Esophagus (tissue), 2 donors: Measurements from ENCODE around the gene ADORA2B. TPM values are rescaled to one million over a fixed set of nuclear protein-coding genes. Genes with fewer than 3 reads are reported as not detected.
"Not testable (repeated sequence)": the region's sequence is repeated elsewhere in the genome, so short reads cannot be mapped to it uniquely, and the experiment has no call there.

Experiments used
- H3K27ac ChIP-seq, 2 donors: one replicate each; pipeline ENCODE4 v1.5.1; 2013; ENCODE audit warnings: low read depth in 2 of 2, mild to moderate bottlenecking in 2 of 2, inconsistent platforms in 1 of 2, low read length in 1 of 2, moderate library complexity in 1 of 2
- H3K27me3 ChIP-seq, 2 donors: one replicate each; pipeline ENCODE4 v1.6.1; 2013; ENCODE audit warnings: low read length in 2 of 2, control low read depth in 1 of 2, mild to moderate bottlenecking in 1 of 2; ENCODE audit not compliant: insufficient read depth in 2 of 2, control insufficient read depth in 1 of 2
- H3K36me3 ChIP-seq, 2 donors: one replicate each; pipeline ENCODE4 v1.6.1; 2013; ENCODE audit warnings: low read length in 1 of 2; ENCODE audit not compliant: control insufficient read depth in 2 of 2, insufficient read depth in 2 of 2
- H3K4me1 ChIP-seq, 2 donors: one replicate each; pipeline ENCODE4 v1.6.1; 2013; ENCODE audit warnings: low read length in 1 of 2; ENCODE audit not compliant: control insufficient read depth in 2 of 2, insufficient read depth in 2 of 2
- H3K4me3 ChIP-seq, 2 donors: one replicate each; pipeline ENCODE4 v1.5.1; 2013; ENCODE audit warnings: low read length in 2 of 2, mild to moderate bottlenecking in 2 of 2, low read depth in 1 of 2, moderate library complexity in 1 of 2
- H3K9me3 ChIP-seq, 2 donors: one replicate each; pipeline ENCODE4 v1.6.1; 2013; ENCODE audit warnings: mild to moderate bottlenecking in 2 of 2, low read depth in 1 of 2, low read length in 1 of 2, moderate library complexity in 1 of 2; ENCODE audit not compliant: control insufficient read depth in 2 of 2, insufficient read depth in 1 of 2
- whole genome bisulfite sequencing, 2 donors: extraction: QIAGEN DNeasy Blood & Tissue Kit; methylation state at CpG; one replicate each; pipeline ENCODE4 v1.1.7; 2013; 5-methylcytosine and 5-hydroxymethylcytosine counted together
- polyA plus RNA-seq, 2 donors: library from polyadenylated mRNA; stranded (reverse); fragments of 200-250 nt; gene quantifications; one replicate each; pipeline ENCODE4 v1.2.3, GENCODE V29; 2013
- donor health status: healthy with polysubstance abuse.
- donor health status: Bipolar disorder and iron deficiency.

Gene ADORA2B
- 10 to 100 TPM in 1 of 2 donors, 1 to 10 TPM in 1; 4.4 to 11.6 TPM for polyA plus RNA-seq

DNA sequence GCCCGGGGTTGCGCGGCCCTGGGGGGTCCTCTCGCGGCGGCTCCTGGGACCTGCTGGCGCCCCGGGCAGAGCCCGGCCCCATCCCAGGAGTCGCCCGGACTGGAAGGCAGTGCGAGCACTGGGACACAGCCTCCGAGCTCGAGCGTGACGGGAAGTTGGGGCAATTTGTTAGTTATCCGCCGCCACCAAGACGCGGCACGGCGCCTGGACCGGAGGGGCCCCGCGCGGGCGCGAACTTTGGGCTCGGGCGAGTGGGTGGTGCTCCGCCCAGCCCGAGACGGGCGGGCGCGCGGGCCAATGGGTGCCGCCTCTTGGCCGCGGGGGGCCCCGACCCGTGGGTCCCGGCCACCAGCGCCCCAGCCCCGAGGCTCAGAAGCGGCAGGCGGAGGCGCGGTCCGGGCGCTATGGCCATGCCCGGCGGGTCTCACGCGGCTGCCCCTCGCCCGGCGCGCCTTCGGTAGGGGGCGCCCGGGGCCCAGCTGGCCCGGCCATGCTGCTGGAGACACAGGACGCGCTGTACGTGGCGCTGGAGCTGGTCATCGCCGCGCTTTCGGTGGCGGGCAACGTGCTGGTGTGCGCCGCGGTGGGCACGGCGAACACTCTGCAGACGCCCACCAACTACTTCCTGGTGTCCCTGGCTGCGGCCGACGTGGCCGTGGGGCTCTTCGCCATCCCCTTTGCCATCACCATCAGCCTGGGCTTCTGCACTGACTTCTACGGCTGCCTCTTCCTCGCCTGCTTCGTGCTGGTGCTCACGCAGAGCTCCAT lies at the start of gene ADORA2B:
Gene ADORA2B (plus strand): TSS at position 372 of the 768 bp plus-strand sequence. CDS start 119 bp downstream, at position 491.
- WGBS, 2 donors: 0 to 1% methylated on average over 65 to 88 of the region's 88 CpGs
- Histone ChIP-seq H3K27me3 (no peaks in the 10 kb centered on the region), H3K9me3 (no peaks in the 10 kb centered on the region), H3K27ac (peak within 1 kb of the TSS; percentile 89 to 93), H3K4me1 (peaks cover 0 to 16% of the 10 kb centered on the region in 2 donors), H3K4me3 (peak within 1 kb of the TSS; percentile 46 to 64), H3K36me3 (no peaks in the 10 kb centered on the region)

DNA sequence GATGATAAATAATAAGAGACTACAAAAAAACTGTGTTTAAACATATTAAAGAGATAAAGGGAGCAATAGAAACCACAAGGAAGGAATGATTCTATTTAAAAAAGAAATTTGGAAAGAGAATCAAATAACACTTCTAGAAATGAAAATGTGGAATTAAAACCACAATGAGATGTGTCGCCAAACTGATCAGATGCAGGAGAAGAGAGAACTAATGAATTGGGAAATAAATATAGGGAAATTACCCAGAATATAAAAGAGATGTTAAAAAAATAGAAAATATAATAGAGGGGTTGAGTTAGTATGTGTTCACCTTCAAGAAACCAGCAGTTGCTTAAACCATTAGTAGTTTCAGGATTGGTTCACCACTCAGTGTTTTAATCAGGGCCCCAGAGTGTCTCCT lies 48.7 kb upstream of the ADORA2B start:
- peaks cover 0 to 2% of the 10 kb centered on the region in 2 donors for H3K4me1 ChIP-seq
- WGBS, 2 donors: 92 to 96% methylated on average over 1 of the region's 1 CpG

GRCh38 chr17:15896834-15897233 lies 48.1 kb upstream of the ADORA2B start:
- Histone ChIP-seq H3K4me3 (no peak overlapping the region), H3K36me3 (no peaks in the 10 kb centered on the region), H3K4me1 (peaks cover 0 to 2% of the 10 kb centered on the region in 2 donors), H3K27ac (no peak overlapping the region), H3K9me3 (no peaks in the 10 kb centered on the region), H3K27me3 (no peaks in the 10 kb centered on the region)
- 90 to 96% methylated on average over 3 of the region's 3 CpGs for WGBS, 2 donors

More for the DNA sequence above, 48.7 kb upstream of the ADORA2B start:
- H3K4me3 ChIP-seq: no peak overlapping the region
- no peaks in the 10 kb centered on the region for H3K9me3 ChIP-seq
- no peak overlapping the region for H3K27ac ChIP-seq
- no peaks in the 10 kb centered on the region for H3K36me3 ChIP-seq
- no peaks in the 10 kb centered on the region for H3K27me3 ChIP-seq

DNA sequence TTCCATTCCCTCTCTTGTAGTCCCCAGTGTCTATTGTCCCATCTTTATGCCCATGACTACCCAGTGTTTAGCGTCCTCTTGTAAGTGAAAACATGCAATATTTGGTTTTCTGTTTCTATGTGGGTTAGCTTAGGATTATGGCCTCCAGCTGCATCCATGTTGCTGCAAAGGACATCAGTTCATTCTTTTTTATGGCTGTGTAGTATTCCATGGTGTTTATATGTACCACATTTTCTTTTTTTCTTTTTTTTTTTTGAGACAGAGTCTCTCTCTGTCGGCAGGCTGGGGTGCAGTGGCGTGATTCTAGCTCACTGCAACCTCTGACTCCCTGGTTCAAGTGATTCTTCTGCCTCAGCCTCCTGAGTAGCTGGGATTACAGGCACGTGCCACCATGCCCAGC lies 45.3 kb upstream of the ADORA2B start:
- H3K4me3 ChIP-seq, H3K27ac ChIP-seq, H3K9me3 ChIP-seq, H3K36me3 ChIP-seq, H3K27me3 ChIP-seq, H3K4me1 ChIP-seq: not testable (repeated sequence)
- WGBS, 2 donors: 96% methylated on average over 4 of the region's 4 CpGs

DNA sequence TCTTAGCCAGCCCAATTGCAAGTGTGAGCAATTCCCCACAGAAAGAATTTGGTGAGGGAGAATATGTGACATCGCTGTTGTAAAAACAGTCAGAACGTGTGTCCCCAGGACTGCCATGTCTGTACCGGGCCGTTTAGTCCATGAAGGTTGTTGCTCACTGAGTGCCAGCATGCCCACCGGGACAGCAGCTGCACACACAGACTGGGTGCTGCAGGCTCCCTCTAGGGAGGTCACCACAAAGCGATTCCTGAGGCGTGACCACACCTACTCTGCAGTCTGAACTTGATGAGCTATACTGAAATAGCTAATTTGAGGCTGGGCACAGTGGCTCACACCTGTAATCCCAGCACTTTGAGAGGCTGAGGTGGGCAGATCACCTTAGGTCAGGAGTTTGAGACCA lies 44.1 kb upstream of the ADORA2B start:
- Histone ChIP-seq H3K4me3 (no peak overlapping the region), H3K9me3 (no peaks in the 10 kb centered on the region), H3K4me1 (no peaks in the 10 kb centered on the region), H3K27ac (no peak overlapping the region), H3K36me3 (no peaks in the 10 kb centered on the region), H3K27me3 (no peaks in the 10 kb centered on the region)
- 79 to 82% methylated on average over 7 of the region's 7 CpGs for WGBS, 2 donors

- not testable (repeated sequence) for H3K27ac ChIP-seq, H3K4me1 ChIP-seq, H3K9me3 ChIP-seq, H3K36me3 ChIP-seq, H3K27me3 ChIP-seq, H3K4me3 ChIP-seq
- 92 to 94% methylated on average over 8 of the region's 8 CpGs for WGBS, 2 donors
Measured at GRCh38 chr17:15905236-15905635, 39.7 kb upstream of the ADORA2B start.

GRCh38 chr17:15907290-15907689 lies 37.6 kb upstream of the ADORA2B start:
- WGBS, 2 donors: 73 to 86% methylated on average over 2 of the region's 2 CpGs
- peaks cover 0 to 4% of the 10 kb centered on the region in 2 donors for H3K4me1 ChIP-seq
- no peaks in the 10 kb centered on the region for H3K27me3 ChIP-seq
- no peaks in the 10 kb centered on the region for H3K9me3 ChIP-seq
- no peak overlapping the region for H3K4me3 ChIP-seq
- H3K27ac ChIP-seq: no peak overlapping the region
- no peaks in the 10 kb centered on the region for H3K36me3 ChIP-seq

- Histone ChIP-seq H3K27me3 (no peaks in the 10 kb centered on the region), H3K36me3 (no peaks in the 10 kb centered on the region), H3K9me3 (no peaks in the 10 kb centered on the region), H3K4me1 (peaks cover 0 to 4% of the 10 kb centered on the region in 2 donors), H3K4me3 (no peak overlapping the region), H3K27ac (no peak overlapping the region)
- WGBS, 2 donors: 92 to 93% methylated on average over 4 of the region's 4 CpGs
Measured at GRCh38 chr17:15908378-15908777, 36.6 kb upstream of the ADORA2B start.

DNA sequence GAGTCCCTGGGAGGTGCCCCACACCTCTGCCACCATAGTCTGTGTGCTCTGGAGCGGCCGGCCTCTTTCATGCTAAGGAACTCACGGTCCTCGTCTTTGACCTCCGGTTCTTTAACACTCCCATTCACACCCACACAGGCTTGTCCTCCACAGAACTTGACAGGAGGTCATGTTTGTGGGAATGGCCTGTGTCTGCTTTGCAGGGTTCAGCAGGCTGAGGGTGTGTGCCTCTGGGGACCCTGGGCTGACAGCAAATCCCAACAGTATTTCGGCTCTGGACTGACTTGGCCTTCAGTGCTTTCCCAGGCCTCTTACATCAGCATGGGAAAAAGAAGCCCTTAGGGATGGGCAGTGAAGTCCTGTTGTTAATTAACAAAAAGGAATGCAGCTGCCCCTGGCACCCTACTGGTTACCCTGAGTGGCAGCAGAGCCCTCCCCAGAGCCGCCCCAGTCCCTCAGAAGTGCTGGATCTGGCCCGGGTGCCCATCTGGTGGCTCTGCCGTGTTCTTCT lies 35.4 kb upstream of the ADORA2B start:
- H3K9me3 ChIP-seq: no peaks in the 10 kb centered on the region
- WGBS, 2 donors: 78 to 82% methylated on average over 9 of the region's 9 CpGs
- H3K27me3 ChIP-seq: no peaks in the 10 kb centered on the region
- H3K4me1 ChIP-seq: peaks cover 0 to 4% of the 10 kb centered on the region in 2 donors
- no peaks in the 10 kb centered on the region for H3K36me3 ChIP-seq
- no peak overlapping the region for H3K27ac ChIP-seq
- H3K4me3 ChIP-seq: no peak overlapping the region

- 57 to 64% methylated on average over 5 of the region's 5 CpGs for WGBS, 2 donors
- H3K4me3 ChIP-seq: no peak overlapping the region
- no peak overlapping the region for H3K27ac ChIP-seq
- no peaks in the 10 kb centered on the region for H3K27me3 ChIP-seq
- H3K9me3 ChIP-seq: no peaks in the 10 kb centered on the region
- H3K36me3 ChIP-seq: no peaks in the 10 kb centered on the region
- H3K4me1 ChIP-seq: peaks cover 0 to 4% of the 10 kb centered on the region in 2 donors
Measured at GRCh38 chr17:15910791-15911190, 34.1 kb upstream of the ADORA2B start.
